Measurements from ENCODE around the gene GLRX2.
"Not testable (repeated sequence)": the region's sequence is repeated elsewhere in the genome, so short reads cannot be mapped to it uniquely, and the experiment has no call there.

Gene GLRX2

GRCh38 chr1:193104907-193105820 lies at the start of gene GLRX2:
TSS of gene GLRX2 (minus strand) at chr1:193105414. CDS start at chr1:193105382, 32 bp downstream.
- DNase-seq (ENCODE audit: low read depth, low spot score) = no peak

GRCh38 chr1:193144999-193145398 lies 39.8 kb upstream of the GLRX2 start:
- DNase-seq (ENCODE audit: low read depth, low spot score) = no peak

DNA sequence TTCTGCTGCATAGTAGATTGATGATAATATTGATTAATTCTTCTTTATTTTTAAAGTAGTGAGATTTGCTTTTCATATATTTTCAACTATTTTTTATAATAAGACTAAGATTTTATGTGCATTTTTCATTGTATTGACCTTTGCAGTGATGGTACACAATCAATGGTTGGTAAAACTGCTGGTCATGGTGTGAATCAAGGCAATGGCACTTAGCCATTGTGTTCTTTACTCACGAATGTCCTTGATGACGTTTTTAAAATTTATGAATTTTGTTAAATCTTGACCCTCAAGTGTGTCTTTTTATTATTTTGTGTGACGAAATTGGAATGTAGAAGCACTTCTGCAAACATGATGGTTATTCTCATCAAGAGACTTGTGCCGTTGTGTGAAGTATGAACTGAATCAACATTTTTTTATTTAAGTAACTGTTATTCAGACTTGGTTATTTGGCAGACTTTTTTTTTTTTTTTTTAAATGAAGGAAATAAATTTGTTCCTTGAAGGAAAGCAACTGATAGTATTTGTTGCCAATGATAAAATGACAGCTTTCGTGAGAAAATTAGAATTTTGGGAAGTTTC lies 39.2 kb upstream of the GLRX2 start:
- DNase-seq (ENCODE audit: low read depth, low spot score) = no peak

GRCh38 chr1:193143285-193143684 lies 38.1 kb upstream of the GLRX2 start:
- DNase-seq (ENCODE audit: low read depth, low spot score) = no peak

- DNase-seq (ENCODE audit: low read depth, low spot score) = no peak
These were observed 37.2 kb upstream of the GLRX2 start for GRCh38 chr1:193142409-193142808.

DNA sequence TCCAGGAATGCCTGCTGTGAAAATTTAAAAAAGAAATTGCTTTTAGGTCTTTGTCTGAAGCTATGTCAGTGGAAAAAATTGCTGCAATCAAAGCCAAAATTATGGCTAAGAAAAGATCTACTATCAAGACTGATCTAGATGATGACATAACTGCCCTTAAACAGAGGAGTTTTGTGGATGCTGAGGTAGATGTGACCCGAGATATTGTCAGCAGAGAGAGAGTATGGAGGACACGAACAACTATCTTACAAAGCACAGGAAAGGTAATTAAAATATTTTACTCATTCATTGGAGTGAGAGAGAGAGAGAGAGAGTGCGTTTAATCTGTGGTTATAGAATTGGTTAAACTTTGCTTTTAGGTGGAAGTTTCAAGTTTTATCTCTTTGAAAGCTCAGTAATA lies 36.6 kb upstream of the GLRX2 start:
- no peak for DNase-seq (ENCODE audit: low read depth, low spot score)

DNA sequence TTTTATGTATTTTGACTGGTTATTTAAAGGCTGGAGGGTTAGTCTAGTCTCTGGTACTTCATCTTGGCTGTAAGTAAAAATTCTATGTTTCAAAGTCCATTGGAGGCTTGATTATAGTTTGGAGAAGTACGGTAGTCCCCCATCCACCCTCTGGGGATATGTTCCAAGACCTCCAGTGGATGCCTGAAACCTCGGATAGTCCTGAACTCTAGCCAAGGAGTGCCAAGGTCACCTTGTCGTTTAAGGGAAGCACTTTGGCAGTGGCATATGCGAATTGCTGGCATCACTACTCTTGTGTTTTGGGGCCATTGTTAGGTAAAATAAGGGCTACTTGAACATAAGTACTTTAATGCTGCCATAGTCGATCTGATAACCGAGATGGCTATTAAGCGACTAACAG lies 35.0 kb upstream of the GLRX2 start:
- no peak for DNase-seq (ENCODE audit: low read depth, low spot score)

- DNase-seq (ENCODE audit: low read depth, low spot score) = no peak
These were observed 26.1 kb upstream of the GLRX2 start for GRCh38 chr1:193131266-193131860.

GRCh38 chr1:193125369-193125768 lies 20.2 kb upstream of the GLRX2 start:
- DNase-seq (ENCODE audit: low read depth, low spot score) = no peak

- DNase-seq (ENCODE audit: low read depth, low spot score) = no peak
These were observed 18.5 kb upstream of the GLRX2 start for GRCh38 chr1:193123751-193124150.

DNA sequence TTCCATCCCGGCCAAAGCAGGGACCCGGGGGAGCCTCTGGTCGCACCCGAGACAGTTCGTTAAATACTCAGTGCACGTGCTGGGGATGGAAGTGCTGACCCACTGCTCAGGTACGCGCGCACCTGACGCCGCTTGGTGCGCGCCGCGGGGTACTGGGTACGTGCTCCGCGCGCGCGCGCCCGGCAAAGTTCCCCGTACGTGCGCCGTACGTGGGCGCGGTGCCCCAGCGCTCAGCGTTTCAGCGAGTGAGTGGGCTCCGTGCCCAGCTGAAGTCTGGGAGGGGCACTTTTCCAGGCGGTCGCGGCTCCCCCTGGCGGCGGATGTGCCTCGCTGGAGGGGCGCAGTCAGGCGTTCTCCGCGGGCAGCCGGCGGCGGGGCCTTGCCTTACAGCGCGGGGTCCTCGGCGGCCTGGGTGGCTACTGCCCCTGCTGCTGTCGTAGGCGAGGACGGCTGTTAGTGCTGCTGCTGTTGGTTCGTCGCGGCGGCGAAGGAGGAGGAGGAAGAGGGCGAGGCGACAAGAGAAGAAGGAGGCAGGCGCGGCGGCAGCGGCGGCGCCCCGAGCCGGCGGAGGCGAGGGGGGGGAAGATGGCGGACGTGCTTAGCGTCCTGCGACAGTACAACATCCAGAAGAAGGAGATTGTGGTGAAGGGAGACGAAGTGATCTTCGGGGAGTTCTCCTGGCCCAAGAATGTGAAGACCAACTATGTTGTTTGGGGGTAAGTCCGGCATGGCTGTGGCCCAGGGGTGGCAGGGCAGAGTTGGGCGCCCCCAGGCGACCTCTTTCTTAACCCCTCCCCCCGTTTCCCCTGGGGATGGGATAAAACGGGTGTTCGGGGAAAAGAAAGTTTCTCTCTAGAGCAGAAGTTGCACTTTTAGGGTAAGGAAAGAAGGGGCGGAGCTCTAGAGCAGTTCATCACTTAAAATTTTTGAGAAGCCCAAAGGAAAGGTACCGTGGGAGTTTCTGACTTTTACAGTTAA lies 16.7 kb upstream of the GLRX2 start, which contains the start of gene CDC73:
Gene CDC73 (plus strand): TSS at position 416 of the 978 bp plus-strand sequence. CDS start 170 bp downstream, at position 586.
- DNase-seq (ENCODE audit: low read depth, low spot score) = peak; percentile 97

GRCh38 chr1:193120604-193121166 lies 15.5 kb upstream of the GLRX2 start:
- no peak for DNase-seq (ENCODE audit: low read depth, low spot score)

DNA sequence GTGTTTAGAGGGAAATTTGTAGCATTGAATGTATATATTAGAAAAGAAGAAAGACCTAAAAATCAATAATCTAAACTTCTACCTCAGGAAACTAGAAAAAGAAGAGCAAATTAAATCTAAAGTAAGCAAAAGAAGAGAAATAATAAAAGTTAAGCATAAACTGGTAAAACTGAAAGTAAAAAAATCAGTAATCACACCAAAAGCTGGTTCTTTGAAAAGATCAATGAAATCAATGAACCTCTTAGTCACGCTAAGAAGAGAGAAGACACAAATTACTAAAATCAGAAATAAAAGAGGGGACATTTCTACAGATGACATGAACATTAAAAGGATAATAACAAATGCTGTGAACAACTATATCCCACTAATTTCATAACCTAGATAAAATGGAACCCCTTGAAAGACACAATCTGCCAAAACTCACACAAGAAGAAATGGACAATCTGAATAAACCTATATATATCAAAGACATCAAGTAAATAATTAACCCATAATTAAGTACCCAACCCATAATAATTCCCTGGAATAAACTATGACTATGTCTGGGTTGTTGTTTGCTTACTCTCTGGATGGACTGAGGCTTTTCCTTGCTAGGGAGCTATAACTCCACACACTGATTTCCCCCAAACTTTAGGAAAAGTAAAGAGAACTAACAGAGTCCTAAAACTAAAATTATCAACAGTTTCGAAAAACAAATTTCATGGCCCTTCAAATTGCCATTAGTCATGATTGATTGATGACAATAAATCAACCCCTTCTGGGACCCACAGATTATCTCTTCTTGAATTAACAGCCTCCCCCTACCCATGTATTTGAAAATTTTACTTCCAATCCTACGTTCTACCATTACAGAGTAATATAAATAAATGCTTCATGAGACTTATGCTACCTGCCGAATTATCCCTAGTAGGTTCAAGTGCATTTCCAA lies 13.9 kb upstream of the GLRX2 start:
- no peak for DNase-seq (ENCODE audit: low read depth, low spot score)

- no peak for DNase-seq (ENCODE audit: low read depth, low spot score)
These were observed 13.0 kb upstream of the GLRX2 start for GRCh38 chr1:193118194-193118593.

DNA sequence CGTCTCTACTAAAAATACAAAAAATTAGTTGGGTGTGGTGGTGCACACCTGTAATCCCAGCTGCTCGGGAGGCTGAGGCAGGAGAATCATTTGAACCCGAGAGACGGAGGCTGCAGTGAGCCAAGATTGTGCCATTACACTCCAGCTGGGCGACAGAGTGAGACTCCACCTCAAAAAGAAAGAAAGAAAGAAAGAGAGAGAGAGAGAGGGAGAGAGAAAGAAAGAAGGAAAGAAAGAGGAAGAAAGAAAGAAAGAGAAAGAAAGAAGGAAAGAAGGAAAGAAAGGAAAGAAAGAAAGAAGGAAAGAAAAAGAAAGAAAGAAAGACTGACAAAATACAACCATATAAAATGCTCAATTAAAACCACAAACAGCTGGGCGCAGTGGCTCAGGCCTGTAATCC lies 12.0 kb upstream of the GLRX2 start:
- DNase-seq (ENCODE audit: low read depth, low spot score) = not testable (repeated sequence)

DNA sequence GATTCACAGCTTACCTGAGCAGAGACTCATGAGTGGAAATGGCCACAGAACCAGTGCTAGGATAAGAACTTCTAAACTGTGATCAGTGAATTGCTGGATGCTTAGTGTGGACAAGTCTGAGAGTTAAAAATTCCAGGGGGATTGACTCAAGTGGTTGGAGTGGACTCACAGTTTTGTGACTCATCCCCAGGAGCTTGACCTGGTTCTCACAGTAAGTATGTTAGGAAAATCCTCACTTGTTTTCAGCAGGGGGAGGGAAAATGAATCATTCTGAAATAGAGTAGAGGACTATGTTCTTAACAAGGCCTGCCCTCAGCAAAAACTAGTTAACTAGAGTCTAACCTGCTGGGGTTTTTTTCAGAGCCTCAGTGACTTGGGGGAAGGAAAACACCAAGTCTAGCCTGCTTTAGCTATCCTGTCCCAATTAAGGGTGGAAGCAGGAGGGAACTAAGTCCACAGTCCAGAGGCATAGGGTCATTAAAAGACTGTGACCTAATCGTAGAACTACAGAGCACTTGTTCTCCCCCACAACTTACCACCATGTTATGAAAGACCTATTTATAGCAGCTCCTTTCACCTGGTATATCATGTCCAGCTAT lies 10.5 kb upstream of the GLRX2 start:
- DNase-seq (ENCODE audit: low read depth, low spot score) = no peak

GRCh38 chr1:193114485-193115095 lies 9.4 kb upstream of the GLRX2 start:
- DNase-seq (ENCODE audit: low read depth, low spot score) = no peak

GRCh38 chr1:193113992-193114332 lies 8.7 kb upstream of the GLRX2 start:
- no peak for DNase-seq (ENCODE audit: low read depth, low spot score)
